ENCODE measurements around the gene COA5. TPM values are rescaled to one million over a fixed set of nuclear protein-coding genes. Genes with fewer than 3 reads are reported as not detected.

The COA5 gene
- polyA plus RNA-seq, 2 of the 4 experiments (the other 2 are of a cell fraction): 32.7 to 43.3 TPM

DNA sequence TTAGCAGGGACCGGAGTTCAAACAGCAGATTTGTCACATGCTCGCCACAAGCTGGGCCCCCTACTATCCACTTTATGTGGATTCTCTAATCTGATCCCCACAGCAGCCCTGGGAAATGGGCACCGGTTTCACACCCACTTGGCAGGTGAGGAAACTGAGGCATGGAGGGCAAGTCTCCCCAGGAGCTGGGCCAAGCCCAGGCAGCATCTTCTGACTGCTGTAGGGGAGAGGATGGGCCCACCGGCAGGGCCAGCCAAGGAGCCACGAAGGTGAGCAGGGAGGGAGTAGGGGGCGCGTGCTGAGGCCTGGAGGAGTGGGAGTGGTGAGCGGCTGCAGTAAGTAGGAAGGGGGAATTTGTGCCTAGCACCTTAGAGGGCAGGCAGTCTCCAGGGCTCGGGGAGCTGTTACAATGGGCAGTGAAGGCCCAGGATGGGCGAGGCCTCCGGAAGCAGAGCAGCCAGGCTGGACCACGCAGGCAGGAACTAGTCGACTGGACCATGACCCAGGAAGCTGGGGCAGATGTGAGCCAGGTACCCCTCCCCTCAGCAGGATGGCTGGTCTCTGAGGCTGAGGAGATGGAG lies 37.1 kb downstream of the COA5 start:
- no peaks in the 10 kb centered on the region for H3K9me3 ChIP-seq
- DNase-seq (ENCODE audit: low read depth in 1 of 2, low spot score in 1 of 2): no peak
- CTCF ChIA-PET: interaction anchor here (2.4 to 5.1 kb wide), 4 partner anchors 8 to 159 kb away, joined by 9 to 20 read pairs (median 16); no protein-coding TSS in a partner anchor
- ATAC-seq: no peak
- WGBS (ENCODE audit: missing lambda C conversion rate): 94% methylated on average over 13 of the region's 13 CpGs
- no peak overlapping the region for H3K4me2 ChIP-seq
- no peak for FAIRE-seq
- H3K4me3 ChIP-seq: no peak overlapping the region
- TF ChIP-seq ZFP36 (IDR thresholded peaks at IDR 0.05; ENCODE audit: borderline replicate concordance, partially characterized antibody) (no peak), CBX8 (IDR thresholded peaks at IDR 0.05) (no peak), ZNF302 (CRISPR knock-in tag; IDR thresholded peaks at IDR 0.05) (no peak), HOXB5 (CRISPR knock-in tag; IDR thresholded peaks at IDR 0.05) (no peak)
- POLR2A ChIA-PET: no interaction called here
- no peaks in the 10 kb centered on the region for H3K4me1 ChIP-seq
- H3K27ac ChIP-seq: no peak overlapping the region

DNA sequence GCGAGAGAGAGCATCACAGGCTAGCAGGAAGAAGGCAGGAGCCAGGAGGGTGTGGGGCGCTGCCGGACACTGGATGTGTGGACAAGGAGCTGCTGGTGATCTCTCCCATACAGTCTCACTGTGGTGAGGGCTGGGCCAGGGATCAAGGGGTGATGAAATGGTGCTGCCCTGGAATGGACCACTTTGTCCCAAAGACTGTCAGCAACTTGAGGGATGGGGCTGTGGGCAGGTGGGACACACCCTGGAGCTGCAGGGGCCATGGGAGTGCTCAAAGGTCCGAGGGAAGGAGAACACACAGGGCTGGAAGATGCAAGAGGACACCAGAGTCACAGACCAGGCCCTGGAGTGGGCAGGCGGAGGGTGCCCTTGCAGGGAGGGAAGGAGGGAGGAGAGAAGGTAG lies 38.0 kb downstream of the COA5 start:
- ChIA-PET POLR2A (no interaction called here), CTCF (interaction anchor here (0.5 to 5.1 kb wide), 7 partner anchors 9 to 266 kb away, joined by 3 to 20 read pairs (median 9); no protein-coding TSS in a partner anchor)
- no peak for ATAC-seq
- no peak for DNase-seq (ENCODE audit: low read depth in 1 of 2, low spot score in 1 of 2)
- H3K9me3 ChIP-seq: no peaks in the 10 kb centered on the region
- no peak overlapping the region for H3K4me2 ChIP-seq
- 98% methylated on average over 5 of the region's 5 CpGs for WGBS (ENCODE audit: missing lambda C conversion rate)
- TF ChIP-seq TP53 (CRISPR knock-in tag; IDR thresholded peaks at IDR 0.05) (no peak), ZSCAN20 (CRISPR knock-in tag; IDR thresholded peaks at IDR 0.05) (no peak), SREBF2 (IDR thresholded peaks at IDR 0.05) (no peak), NPAS2 (CRISPR knock-in tag; IDR thresholded peaks at IDR 0.05; ENCODE audit: borderline replicate concordance) (no peak), ZNF302 (CRISPR knock-in tag; IDR thresholded peaks at IDR 0.05) (no peak), RFX5 (IDR thresholded peaks at IDR 0.05) (no peak), HOXA7 (CRISPR knock-in tag; IDR thresholded peaks at IDR 0.05) (no peak), PHF8 (IDR thresholded peaks at IDR 0.05; ENCODE audit: borderline replicate concordance, low read depth) (no peak), TFCP2L1 (CRISPR knock-in tag; IDR thresholded peaks at IDR 0.05) (no peak), EHF (CRISPR knock-in tag; IDR thresholded peaks at IDR 0.05) (no peak), ZFP36 (IDR thresholded peaks at IDR 0.05; ENCODE audit: borderline replicate concordance, partially characterized antibody) (no peak), KDM5A (IDR thresholded peaks at IDR 0.05) (no peak), HOXB13 (CRISPR knock-in tag; IDR thresholded peaks at IDR 0.05; ENCODE audit: low read depth) (no peak), ZC3H11A (IDR thresholded peaks at IDR 0.05) (no peak), JUN (IDR thresholded peaks at IDR 0.05) (no peak)
- no peak overlapping the region for H3K27ac ChIP-seq
- H3K4me1 ChIP-seq: no peaks in the 10 kb centered on the region
- H3K4me3 ChIP-seq: no peak overlapping the region
- no peak for FAIRE-seq

DNA sequence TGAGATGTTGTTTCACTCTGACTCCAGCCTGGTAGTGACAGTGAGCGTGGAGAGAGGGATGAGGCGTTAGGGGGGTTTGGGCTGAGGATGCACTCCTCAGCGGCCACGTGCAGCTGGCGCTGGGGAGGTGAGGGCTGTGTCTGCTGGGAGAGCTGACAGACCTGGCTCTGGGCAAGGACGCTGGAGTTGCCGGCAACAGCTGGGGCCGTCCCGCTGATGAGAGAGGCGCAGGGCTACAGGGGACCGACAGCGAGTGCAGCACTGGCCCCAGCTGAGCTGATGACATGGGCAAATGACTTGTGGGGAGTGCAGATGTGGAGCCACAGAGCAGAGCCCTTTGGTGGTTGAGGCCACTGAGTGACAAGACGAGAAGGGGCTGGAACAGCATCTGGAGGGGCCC lies 38.4 kb downstream of the COA5 start:
- 97% methylated on average over 13 of the region's 13 CpGs for WGBS (ENCODE audit: missing lambda C conversion rate)
- TF ChIP-seq PBX3 (IDR thresholded peaks at IDR 0.05): no peak
- ATAC-seq: no peak
- ChIA-PET CTCF (interaction anchor here (1.1 to 5.1 kb wide), 7 partner anchors 9 to 157 kb away, joined by 3 to 20 read pairs (median 11); no protein-coding TSS in a partner anchor), POLR2A (no interaction called here)
- no peak overlapping the region for H3K4me3 ChIP-seq
- H3K4me2 ChIP-seq: no peak overlapping the region
- H3K4me1 ChIP-seq: no peaks in the 10 kb centered on the region
- H3K9me3 ChIP-seq: no peaks in the 10 kb centered on the region
- H3K27ac ChIP-seq: no peak overlapping the region
- DNase-seq (ENCODE audit: low read depth in 1 of 2, low spot score in 1 of 2): no peak
- no peak for FAIRE-seq

DNA sequence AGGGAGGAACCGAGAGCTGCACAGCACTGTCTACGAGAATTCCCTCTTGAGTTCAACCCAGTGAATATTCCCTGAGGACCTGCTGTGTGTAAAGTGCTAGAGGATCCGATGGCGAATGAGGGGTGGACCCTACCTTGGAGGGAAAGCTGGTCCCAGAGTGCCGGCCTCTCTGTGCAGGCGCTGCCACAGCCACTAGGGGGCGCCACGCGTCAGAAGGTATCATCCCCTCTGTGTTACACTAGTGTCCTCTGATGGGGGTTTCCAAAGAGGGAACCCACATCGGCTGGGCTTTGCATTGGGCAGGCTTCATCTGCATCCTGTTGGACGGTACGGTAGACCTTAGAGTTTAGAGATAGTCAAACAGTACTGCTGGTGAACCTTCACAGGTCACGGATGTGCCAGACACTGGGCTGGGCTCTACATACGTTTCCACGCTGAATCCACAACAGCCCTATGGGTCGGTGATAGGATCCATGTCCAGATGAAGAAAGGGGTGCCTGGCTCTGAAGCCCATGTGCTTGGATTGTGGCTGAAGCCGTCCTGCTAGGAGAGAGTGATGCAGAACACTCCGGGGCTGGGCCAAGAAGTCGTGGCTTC lies 39.0 kb downstream of the COA5 start:
- Histone ChIP-seq H3K9me3 (no peaks in the 10 kb centered on the region), H3K4me1 (no peaks in the 10 kb centered on the region), H3K4me2 (no peak overlapping the region), H3K4me3 (no peak overlapping the region), H3K27ac (no peak overlapping the region)
- 68% methylated on average over 18 of the region's 19 CpGs for WGBS (ENCODE audit: missing lambda C conversion rate)
- CTCF ChIA-PET: interaction anchor here (0.7 to 5.1 kb wide), 16 partner anchors 9 to 252 kb away, joined by 3 to 20 read pairs (median 4); partner anchors contain the start of gene COA5
- peak; percentile 71 to 93; a peak in 4 of 6 replicates for ATAC-seq
- TF ChIP-seq RAD21 (conservative IDR thresholded peaks at IDR 0.05 in 1 of 2, IDR thresholded peaks at IDR 0.05 in 1 of 2) (peak; percentile 37 to 42; a peak in 3 of 5 replicates), CTCF (IDR thresholded peaks at IDR 0.05) (peak; percentile 71), SMC3 (IDR thresholded peaks at IDR 0.05) (peak; percentile 42; the same call in 2 of the 3 replicates), CEBPB (IDR thresholded peaks at IDR 0.05) (no peak)
- FAIRE-seq: no peak
- peak; percentile 22 to 51 for DNase-seq (ENCODE audit: low read depth in 1 of 2, low spot score in 1 of 2)
- POLR2A ChIA-PET: no interaction called here
